SK-N-SH (cell line): ENCODE data around the gene TUBB6. TPM values are rescaled to one million over a fixed set of nuclear protein-coding genes. Genes with fewer than 3 reads are reported as not detected.
A peak's percentile ranks its signal among the peaks of the same experiment; 100 is the strongest.

Source experiments
- CTCF ChIA-PET: fragments of 300-600, 350-600 bp; formaldehyde crosslinking; extraction: SDS; loops from one replicate; lab custom pipeline; 2021; lab: Yijun Ruan, JAX
- POLR2A ChIA-PET: fragments of 350-600 bp; sonication (Branson Sonifier 250); formaldehyde crosslinking; extraction: SDS; loops from one replicate; lab custom pipeline; 2020; ENCODE audit warnings: antibody characterized with exemption, inconsistent platforms; lab: Yijun Ruan, JAX
- DNase-seq: peaks from one replicate; pipeline ENCODE4 v3.0.0; 2012
- H2AFZ ChIP-seq: fragments of 200-600 bp; sonication (generic); 2 replicates; pipeline ENCODE4 v1.8.1; 2016; ENCODE audit warnings: antibody characterized with exemption, mild to moderate bottlenecking, low read depth
- H3F3A ChIP-seq: fragments of 200-600 bp; sonication (generic); replicated peaks from 2 replicates; pipeline ENCODE3; 2016; ENCODE audit warnings: antibody characterized with exemption, mild to moderate bottlenecking; ENCODE audit not compliant: insufficient read depth
- H3K27ac ChIP-seq, 2 experiments: fragments of 200-500 bp in 1 of 2; fragments of 200-600 bp in 1 of 2; sonication (Bioruptor generic) in 1 of 2; sonication (generic), shearing (Covaris generic) in 1 of 2; 2 replicates each; pipeline versions ENCODE4 v1.5.1 to v1.6.1; 2014 to 2016; ENCODE audit warnings: low read depth in 2 of 2, inconsistent platforms in 1 of 2, low read length in 1 of 2, mild to moderate bottlenecking in 1 of 2, mixed read lengths in 1 of 2
- H3K27me3 ChIP-seq: fragments of 200-600 bp; sonication (generic), shearing (Covaris generic); 2 replicates; pipeline ENCODE4 v1.6.1; 2016; ENCODE audit warnings: mixed run types; ENCODE audit not compliant: insufficient read depth
- H3K36me3 ChIP-seq, 2 experiments: fragments of 200-500 bp in 1 of 2; fragments of 200-600 bp in 1 of 2; sonication (Bioruptor generic) in 1 of 2; sonication (generic) in 1 of 2; replicated peaks in 1 of 2; 2 replicates each; pipeline versions ENCODE3 to v1.5.1; 2014 to 2016; ENCODE audit warnings: low read length in 1 of 2, mild to moderate bottlenecking in 1 of 2; ENCODE audit not compliant: insufficient read depth in 2 of 2, control insufficient read depth in 1 of 2
- H3K4me1 ChIP-seq, 2 experiments: fragments of 200-500 bp in 1 of 2; fragments of 200-600 bp in 1 of 2; sonication (Bioruptor generic) in 1 of 2; sonication (generic), shearing (Covaris generic) in 1 of 2; 2 replicates each; pipeline versions ENCODE4 v1.5.1 to v1.6.1; 2014 to 2016; ENCODE audit warnings: low read depth in 1 of 2, low read length in 1 of 2, mixed run types in 1 of 2; ENCODE audit not compliant: insufficient read depth in 2 of 2, control insufficient read depth in 1 of 2
- H3K4me2 ChIP-seq: fragments of 200-600 bp; sonication (generic), shearing (Covaris generic); 2 replicates; pipeline ENCODE4 v1.6.1; 2017; ENCODE audit warnings: mixed run types
- H3K4me3 ChIP-seq, 2 experiments: fragments of 200-500 bp in 1 of 2; fragments of 200-600 bp in 1 of 2; sonication (Bioruptor generic) in 1 of 2; sonication (generic), shearing (Covaris generic) in 1 of 2; 2 replicates each; pipeline versions ENCODE4 v1.5.1 to v1.8.1; 2014 to 2016; ENCODE audit warnings: low read depth in 2 of 2, inconsistent platforms in 1 of 2, low read length in 1 of 2, mild to moderate bottlenecking in 1 of 2, mixed read lengths in 1 of 2, moderate library complexity in 1 of 2
- H3K79me2 ChIP-seq: fragments of 200-600 bp; sonication (generic); 2 replicates; pipeline ENCODE4 v1.8.1; 2017; ENCODE audit warnings: mild to moderate bottlenecking; ENCODE audit not compliant: insufficient read depth
- H3K9ac ChIP-seq: fragments of 200-600 bp; sonication (generic); 2 replicates; pipeline ENCODE4 v1.6.1; 2017; ENCODE audit warnings: mixed run types
- H3K9me2 ChIP-seq: fragments of 200-600 bp; sonication (generic); 2 replicates; pipeline ENCODE4 v1.6.1; 2017; ENCODE audit warnings: mixed run types
- H3K9me3 ChIP-seq: fragments of 200-600 bp; sonication (generic); 2 replicates; pipeline ENCODE4 v1.6.1; 2017; ENCODE audit warnings: mixed run types, mild to moderate bottlenecking, moderate library complexity
- H4K20me1 ChIP-seq: fragments of 200-600 bp; sonication (generic); 2 replicates; pipeline ENCODE4 v1.6.1; 2017; ENCODE audit warnings: mild to moderate bottlenecking, mixed run types; ENCODE audit not compliant: insufficient read depth
- EP300 ChIP-seq, 2 experiments: IDR thresholded peaks; 2 replicates each; pipeline versions ENCODE4 v1.4.0 to v1.6.1; 2012; ENCODE audit warnings: borderline replicate concordance in 1 of 2, low read depth in 1 of 2, low read length in 1 of 2
- EZH2phosphoT487 ChIP-seq: fragments of 200-600 bp; sonication (generic); IDR thresholded peaks from 2 replicates; pipeline ENCODE4 v1.6.1; 2017; ENCODE audit warnings: low read depth, mixed run types, mild to moderate bottlenecking, antibody characterized with exemption, moderate library complexity, borderline replicate concordance
- GABPA ChIP-seq: IDR thresholded peaks from 2 replicates; pipeline ENCODE4 v1.4.0; 2012; ENCODE audit warnings: low read depth, mild to moderate bottlenecking
- GATA2 ChIP-seq: sonication (generic); formaldehyde crosslinking; IDR thresholded peaks from 2 replicates; pipeline ENCODE4 v1.5.0; 2020; ENCODE audit warnings: mild to moderate bottlenecking, missing genetic modification reagents
- JUND ChIP-seq: IDR thresholded peaks from 2 replicates; pipeline ENCODE4 v1.4.0; 2012
- MXI1 ChIP-seq: IDR thresholded peaks from 2 replicates; pipeline ENCODE4 v1.6.1; 2012; ENCODE audit warnings: mild to moderate bottlenecking, low read depth, low read length, improper control_type of control experiment
- NRF1 ChIP-seq: IDR thresholded peaks from 2 replicates; pipeline ENCODE4 v1.6.1; 2012; ENCODE audit warnings: low read depth, mild to moderate bottlenecking, low read length
- POLR2AphosphoS5 ChIP-seq: IDR thresholded peaks from 2 replicates; pipeline ENCODE4 v1.6.1; 2012; ENCODE audit warnings: low read depth, low read length
- RCOR1 ChIP-seq: fragments of 150-350 bp; IDR thresholded peaks from 2 replicates; pipeline ENCODE4 v1.6.1; 2017; ENCODE audit warnings: antibody characterized with exemption, low read length
- SIN3A ChIP-seq: IDR thresholded peaks from 2 replicates; pipeline ENCODE4 v1.6.1; 2012; ENCODE audit warnings: low read depth, mild to moderate bottlenecking, low read length, moderate library complexity, borderline replicate concordance
- SMC3 ChIP-seq: IDR thresholded peaks from 2 replicates; pipeline ENCODE4 v1.6.1; 2012; ENCODE audit warnings: low read depth, low read length, improper control_type of control experiment
- TAF1 ChIP-seq: IDR thresholded peaks from 2 replicates; pipeline ENCODE4 v1.6.1; 2012; ENCODE audit warnings: low read depth, mild to moderate bottlenecking, low read length, moderate library complexity, borderline replicate concordance
- TEAD4 ChIP-seq: IDR thresholded peaks from 2 replicates; pipeline ENCODE4 v1.4.0; 2012; ENCODE audit warnings: mild to moderate bottlenecking, borderline replicate concordance; ENCODE audit not compliant: insufficient read depth
- WGBS: methylation state at CpG from one replicate; pipeline ENCODE4 v1.1.6; 2017; ENCODE audit warnings: low lambda C conversion rate; 5-methylcytosine and 5-hydroxymethylcytosine counted together
- polyA plus RNA-seq, 3 experiments: library from polyadenylated mRNA; depleted of rRNA; stranded (reverse); fragments of >200 nt; gene quantifications; 2 replicates each; pipeline ENCODE4 v1.2.3, GENCODE V29; 2012
- TF ChIP-seq, protein P1 (sequence below): IDR thresholded peaks from 2 replicates; pipeline ENCODE4 v1.4.0; 2012; ENCODE audit warnings: low read depth, borderline replicate concordance
- TF ChIP-seq, protein P2 (sequence below): IDR thresholded peaks from 2 replicates; pipeline ENCODE4 v1.4.0; 2012; ENCODE audit warnings: low read depth
- TF ChIP-seq, protein P3 (sequence below): IDR thresholded peaks from 2 replicates; pipeline ENCODE4; 2012

TUBB6 gene
- polyA plus RNA-seq, 1 of the 3 experiments (the other 2 are of a cell fraction): 387 TPM

DNA sequence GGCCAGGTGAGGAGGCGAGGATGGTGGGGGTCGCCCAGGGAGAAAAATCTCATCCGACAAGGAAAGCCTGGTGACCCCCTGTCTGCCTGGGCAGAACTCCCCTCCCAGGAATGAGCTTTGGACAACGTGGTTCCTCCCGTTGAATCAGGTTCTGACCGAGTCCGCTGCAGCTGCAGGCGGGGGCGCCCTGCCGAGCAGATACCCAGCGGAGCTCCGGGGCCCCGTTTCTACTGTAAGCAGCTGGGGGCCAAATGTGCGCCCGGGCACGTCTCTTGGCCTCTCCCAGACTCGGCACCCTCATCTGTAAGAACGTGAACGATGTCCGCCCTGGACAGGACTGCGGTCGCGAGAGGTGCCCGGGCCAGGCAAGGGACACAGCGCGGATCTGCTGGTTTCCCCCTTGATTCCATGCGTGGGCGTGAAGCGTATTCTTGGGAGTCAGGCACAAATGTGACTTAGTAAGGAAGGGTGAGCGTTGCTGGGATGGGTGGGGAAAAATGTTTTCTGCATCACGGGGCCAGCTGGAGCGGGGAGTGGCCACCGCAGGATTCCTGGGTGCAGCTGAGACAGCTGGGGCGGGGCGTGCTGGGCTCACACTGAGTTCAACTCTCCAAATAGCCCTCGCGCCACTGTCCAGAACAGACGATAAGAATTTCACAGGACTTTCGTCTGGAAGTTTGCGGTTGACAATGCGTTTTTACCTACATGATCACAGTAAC, 20.2 kb upstream of the TUBB6 start:
- 1% methylated on average over 16 of the region's 41 CpGs for WGBS
- no peaks in the 10 kb centered on the region for H3K9me3 ChIP-seq
- 0 out of 4 replicates have a peak overlapping the region, but pooled peaks of 1 of the 2 experiments have one; percentile 24 for H3K27ac ChIP-seq
- no peaks in the 10 kb centered on the region for H3K79me2 ChIP-seq
- peak overlapping the region; percentile 82 for H2AFZ ChIP-seq
- H3K9ac ChIP-seq: peak overlapping the region; percentile 43; the same call in 1 of the 2 replicates
- ChIA-PET POLR2A (no interaction called here), CTCF (interaction anchor here (0.9 to 4.1 kb wide), 4 partner anchors 9 to 40 kb away, joined by 3 to 27 read pairs (median 4); no protein-coding TSS in a partner anchor)
- peak overlapping the region; percentile 87 for H3K4me2 ChIP-seq
- no peaks in the 10 kb centered on the region for H3K9me2 ChIP-seq
- peaks cover 6 to 15% of the 10 kb centered on the region in 2 experiments; a peak in 1 of 4 replicates for H3K4me1 ChIP-seq
- peaks cover 5% of the 10 kb centered on the region for H3F3A ChIP-seq
- no peaks in the 10 kb centered on the region for H3K36me3 ChIP-seq
- peak; percentile 55 for DNase-seq
- no peaks in the 10 kb centered on the region for H3K27me3 ChIP-seq
- H4K20me1 ChIP-seq: no peaks in the 10 kb centered on the region
- TF ChIP-seq POLR2AphosphoS5 (peak; percentile 30; the same call in 1 of the 2 replicates), SIN3A (no peak), TAF1 (0 out of 2 replicates have a peak, but pooled peaks have one; percentile 18), EZH2phosphoT487 (no peak)
- TF ChIP-seq, protein P1, sequence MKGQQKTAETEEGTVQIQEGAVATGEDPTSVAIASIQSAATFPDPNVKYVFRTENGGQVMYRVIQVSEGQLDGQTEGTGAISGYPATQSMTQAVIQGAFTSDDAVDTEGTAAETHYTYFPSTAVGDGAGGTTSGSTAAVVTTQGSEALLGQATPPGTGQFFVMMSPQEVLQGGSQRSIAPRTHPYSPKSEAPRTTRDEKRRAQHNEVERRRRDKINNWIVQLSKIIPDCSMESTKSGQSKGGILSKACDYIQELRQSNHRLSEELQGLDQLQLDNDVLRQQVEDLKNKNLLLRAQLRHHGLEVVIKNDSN: peak; percentile 50; the same call in 1 of the 2 replicates
- TF ChIP-seq, protein P2, sequence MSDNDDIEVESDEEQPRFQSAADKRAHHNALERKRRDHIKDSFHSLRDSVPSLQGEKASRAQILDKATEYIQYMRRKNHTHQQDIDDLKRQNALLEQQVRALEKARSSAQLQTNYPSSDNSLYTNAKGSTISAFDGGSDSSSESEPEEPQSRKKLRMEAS: 0 out of 2 replicates have a peak, but pooled peaks have one; percentile 50
- H3K4me3 ChIP-seq: peak overlapping the region; percentile 53 to 60

DNA sequence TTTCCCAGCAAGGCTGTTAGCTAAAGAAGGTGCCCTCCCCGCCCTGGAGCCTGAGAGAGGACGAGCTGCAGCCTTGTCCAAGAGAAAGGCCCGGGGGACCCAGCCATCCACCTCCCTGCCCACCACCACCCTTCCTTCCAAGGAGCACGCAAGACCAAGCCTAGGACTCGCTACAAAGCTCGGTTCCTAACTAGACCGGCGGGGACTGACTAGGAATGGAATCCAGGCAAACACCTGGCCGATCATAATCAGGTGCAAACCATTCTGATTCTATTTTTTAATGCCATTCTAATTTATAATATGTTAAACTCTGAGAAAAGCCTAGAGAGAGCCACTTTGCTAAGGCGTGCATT, 19.7 kb upstream of the TUBB6 start:
- no peaks in the 10 kb centered on the region for H3K79me2 ChIP-seq
- H3F3A ChIP-seq: peaks cover 5% of the 10 kb centered on the region
- no peak for DNase-seq
- H3K9me3 ChIP-seq: no peaks in the 10 kb centered on the region
- H3K4me2 ChIP-seq: peak overlapping the region; percentile 87
- peak overlapping the region; percentile 53 to 60 for H3K4me3 ChIP-seq
- 12% methylated on average over 7 of the region's 10 CpGs for WGBS
- H4K20me1 ChIP-seq: no peaks in the 10 kb centered on the region
- CTCF ChIA-PET: interaction anchor here (0.8 to 4.1 kb wide), 4 partner anchors 13 to 40 kb away, joined by 3 to 27 read pairs (median 4); no protein-coding TSS in a partner anchor
- H3K4me1 ChIP-seq: peaks cover 3 to 15% of the 10 kb centered on the region in 2 experiments; a peak in 1 of 4 replicates
- no peaks in the 10 kb centered on the region for H3K9me2 ChIP-seq
- no peak for TF ChIP-seq JUND
- TF ChIP-seq GATA2 (CRISPR knock-in tag): no peak
- TF ChIP-seq NRF1: no peak
- no peak for TF ChIP-seq GABPA
- no peak for TF ChIP-seq TEAD4
- TF ChIP-seq MXI1: no peak
- no peak for TF ChIP-seq TAF1
- TF ChIP-seq, protein P1: no peak
- no peak for TF ChIP-seq EP300 (IDR thresholded peaks at IDR 0.05; ENCODE audit: borderline replicate concordance in 1 of 2, low read depth in 1 of 2, low read length in 1 of 2)
- TF ChIP-seq POLR2AphosphoS5: no peak
- no peak for TF ChIP-seq RCOR1
- no peak for TF ChIP-seq SMC3
- TF ChIP-seq, protein P3, sequence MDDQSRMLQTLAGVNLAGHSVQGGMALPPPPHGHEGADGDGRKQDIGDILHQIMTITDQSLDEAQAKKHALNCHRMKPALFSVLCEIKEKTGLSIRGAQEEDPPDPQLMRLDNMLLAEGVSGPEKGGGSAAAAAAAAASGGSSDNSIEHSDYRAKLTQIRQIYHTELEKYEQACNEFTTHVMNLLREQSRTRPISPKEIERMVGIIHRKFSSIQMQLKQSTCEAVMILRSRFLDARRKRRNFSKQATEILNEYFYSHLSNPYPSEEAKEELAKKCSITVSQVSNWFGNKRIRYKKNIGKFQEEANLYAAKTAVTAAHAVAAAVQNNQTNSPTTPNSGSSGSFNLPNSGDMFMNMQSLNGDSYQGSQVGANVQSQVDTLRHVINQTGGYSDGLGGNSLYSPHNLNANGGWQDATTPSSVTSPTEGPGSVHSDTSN: no peak
- H3K27me3 ChIP-seq: no peaks in the 10 kb centered on the region; the same call in 1 of the 2 replicates
- H3K27ac ChIP-seq: no peak overlapping the region
- POLR2A ChIA-PET: no interaction called here
- no peak overlapping the region for H3K9ac ChIP-seq
- H2AFZ ChIP-seq: peak overlapping the region; percentile 82; the same call in 1 of the 2 replicates
- no peaks in the 10 kb centered on the region for H3K36me3 ChIP-seq
